ENCODE measurements around the gene BRINP3. TPM values are rescaled to one million over a fixed set of nuclear protein-coding genes. Genes with fewer than 3 reads are reported as not detected.

The BRINP3 gene
- total RNA-seq, 2 donors from 2014 or later = 3.0 to 17.0 TPM

DNA sequence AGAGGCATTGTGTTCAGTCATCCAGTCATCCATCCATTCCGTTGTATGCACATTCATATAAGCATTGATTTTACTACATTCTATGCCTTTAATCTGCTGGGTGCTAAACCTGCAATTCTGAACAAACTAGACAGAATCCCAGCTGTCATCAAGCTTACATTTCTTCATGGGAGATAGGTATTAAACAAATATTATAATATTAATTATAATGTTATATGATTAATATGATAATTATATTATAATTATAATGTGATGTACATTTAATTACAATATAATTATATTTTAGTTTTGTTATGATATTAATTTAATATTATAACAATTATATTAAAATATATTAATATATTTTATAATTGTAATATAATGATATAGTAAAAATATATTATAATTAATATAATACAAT lies 112.4 kb downstream of the BRINP3 start:
- WGBS = 95% methylated on average over 1 of the region's 1 CpG
- intact Hi-C loops (cut with DNase I) = no loop called here
- Histone ChIP-seq H3K4me1 (replicated peaks) (no peaks in the 10 kb centered on the region), H3K36me3 (no peaks in the 10 kb centered on the region), H3K4me3 (no peak overlapping the region), H3K27ac (no peak overlapping the region), H3K9me3 (no peaks in the 10 kb centered on the region), H3K27me3 (replicated peaks; ENCODE audit: insufficient read depth) (no peaks in the 10 kb centered on the region)
- no peak for DNase-seq (ENCODE audit: low spot score)
- TF ChIP-seq POLR2A (IDR thresholded peaks at IDR 0.05) = no peak
- TF ChIP-seq, protein P1, sequence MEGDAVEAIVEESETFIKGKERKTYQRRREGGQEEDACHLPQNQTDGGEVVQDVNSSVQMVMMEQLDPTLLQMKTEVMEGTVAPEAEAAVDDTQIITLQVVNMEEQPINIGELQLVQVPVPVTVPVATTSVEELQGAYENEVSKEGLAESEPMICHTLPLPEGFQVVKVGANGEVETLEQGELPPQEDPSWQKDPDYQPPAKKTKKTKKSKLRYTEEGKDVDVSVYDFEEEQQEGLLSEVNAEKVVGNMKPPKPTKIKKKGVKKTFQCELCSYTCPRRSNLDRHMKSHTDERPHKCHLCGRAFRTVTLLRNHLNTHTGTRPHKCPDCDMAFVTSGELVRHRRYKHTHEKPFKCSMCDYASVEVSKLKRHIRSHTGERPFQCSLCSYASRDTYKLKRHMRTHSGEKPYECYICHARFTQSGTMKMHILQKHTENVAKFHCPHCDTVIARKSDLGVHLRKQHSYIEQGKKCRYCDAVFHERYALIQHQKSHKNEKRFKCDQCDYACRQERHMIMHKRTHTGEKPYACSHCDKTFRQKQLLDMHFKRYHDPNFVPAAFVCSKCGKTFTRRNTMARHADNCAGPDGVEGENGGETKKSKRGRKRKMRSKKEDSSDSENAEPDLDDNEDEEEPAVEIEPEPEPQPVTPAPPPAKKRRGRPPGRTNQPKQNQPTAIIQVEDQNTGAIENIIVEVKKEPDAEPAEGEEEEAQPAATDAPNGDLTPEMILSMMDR (IDR thresholded peaks at IDR 0.05) = no peak
- no peak for TF ChIP-seq POLR2AphosphoS5 (IDR thresholded peaks at IDR 0.05)

DNA sequence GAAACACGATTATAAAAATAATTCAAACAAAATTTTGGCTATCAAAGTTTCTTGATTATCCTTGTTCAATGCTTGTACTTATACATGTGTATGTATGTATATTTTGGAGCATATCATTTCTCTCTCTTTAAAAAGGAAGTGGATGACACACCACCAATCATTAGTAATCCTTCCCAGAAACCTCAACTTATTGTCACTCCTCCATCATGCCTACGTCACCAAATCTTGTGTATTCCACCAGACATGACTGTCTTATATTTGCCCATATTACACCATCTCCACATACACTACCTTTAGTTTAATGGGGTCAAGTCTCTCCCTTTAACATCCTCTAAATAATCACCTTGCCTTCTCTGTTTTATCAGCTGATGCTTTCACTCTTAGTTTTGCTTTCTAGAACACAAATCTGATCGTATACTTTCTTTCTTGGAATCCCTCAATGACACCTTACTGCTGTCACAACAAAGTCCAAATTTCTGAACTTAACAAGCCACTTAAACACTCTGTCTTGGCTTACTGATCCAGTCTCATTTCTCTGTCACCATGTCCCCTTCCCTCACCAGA lies 124.0 kb downstream of the BRINP3 start:
- Histone ChIP-seq H3K27me3 (replicated peaks; ENCODE audit: insufficient read depth) (no peaks in the 10 kb centered on the region), H3K4me1 (replicated peaks) (no peaks in the 10 kb centered on the region)
- no peak for DNase-seq (ENCODE audit: low spot score)

DNA sequence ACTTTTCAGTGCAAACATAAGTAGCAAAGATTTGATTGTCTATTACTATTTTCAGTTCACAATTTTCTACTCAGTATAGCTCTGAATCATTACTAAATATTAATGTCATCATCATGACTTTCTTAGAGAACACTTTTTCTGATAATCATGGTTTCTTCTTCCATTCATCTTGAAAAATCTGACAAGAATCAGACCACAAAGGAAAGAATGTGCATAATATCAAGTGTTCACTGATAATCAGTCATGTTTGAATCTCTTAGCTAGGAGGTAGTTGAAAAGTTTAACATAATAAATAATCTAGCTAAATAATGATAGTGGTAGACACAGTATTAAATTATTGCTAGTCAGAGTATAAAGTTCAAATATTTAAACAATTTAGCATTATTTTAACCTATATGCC lies 133.2 kb downstream of the BRINP3 start:
- no peaks in the 10 kb centered on the region for H3K36me3 ChIP-seq
- intact Hi-C loops (cut with DNase I) = no loop called here

More for the DNA sequence above, 124.0 kb downstream of the BRINP3 start:
- 70% methylated on average over 3 of the region's 3 CpGs for WGBS
- Histone ChIP-seq H3K9me3 (no peaks in the 10 kb centered on the region), H3K4me3 (no peak overlapping the region), H3K36me3 (no peaks in the 10 kb centered on the region), H3K27ac (no peak overlapping the region)
- intact Hi-C loops (cut with DNase I) = no loop called here
- TF ChIP-seq, protein P1 (IDR thresholded peaks at IDR 0.05) = no peak
- no peak for TF ChIP-seq POLR2A (IDR thresholded peaks at IDR 0.05)
- TF ChIP-seq POLR2AphosphoS5 (IDR thresholded peaks at IDR 0.05) = no peak

DNA sequence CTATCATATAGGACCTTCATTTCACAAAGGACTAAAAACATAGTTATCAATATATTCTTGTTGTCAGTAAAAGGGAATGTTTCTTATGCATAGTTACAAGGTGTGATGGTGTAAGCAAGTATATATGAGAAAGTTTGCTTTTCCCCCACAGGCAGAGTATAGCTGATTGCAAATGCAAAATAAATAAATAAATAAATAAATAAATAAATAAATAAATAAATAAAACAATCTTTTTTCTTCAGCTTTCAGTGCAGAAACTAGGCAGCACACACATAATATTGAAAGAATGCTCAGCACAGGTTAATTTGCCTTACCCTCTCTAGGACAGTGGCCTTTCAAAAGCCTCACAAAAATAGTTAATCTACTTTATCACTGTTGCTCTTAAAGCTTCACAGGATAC lies 138.8 kb downstream of the BRINP3 start:
- TF ChIP-seq POLR2AphosphoS5 (IDR thresholded peaks at IDR 0.05) = no peak
- TF ChIP-seq POLR2A (IDR thresholded peaks at IDR 0.05) = no peak
- TF ChIP-seq, protein P1 (IDR thresholded peaks at IDR 0.05) = no peak
- no peak overlapping the region for H3K27ac ChIP-seq
- no peak for DNase-seq (ENCODE audit: low spot score)
- no peaks in the 10 kb centered on the region for H3K4me1 ChIP-seq (replicated peaks)
- no peak overlapping the region for H3K4me3 ChIP-seq
- intact Hi-C loops (cut with DNase I) = no loop called here
- no peaks in the 10 kb centered on the region for H3K27me3 ChIP-seq (replicated peaks; ENCODE audit: insufficient read depth)
- H3K9me3 ChIP-seq = no peaks in the 10 kb centered on the region
- H3K36me3 ChIP-seq = no peaks in the 10 kb centered on the region

More for the DNA sequence above, 133.2 kb downstream of the BRINP3 start:
- H3K4me1 ChIP-seq (replicated peaks) = no peaks in the 10 kb centered on the region
- H3K27ac ChIP-seq = no peak overlapping the region
- no peak for TF ChIP-seq POLR2A (IDR thresholded peaks at IDR 0.05)
- TF ChIP-seq, protein P1 (IDR thresholded peaks at IDR 0.05) = no peak
- TF ChIP-seq POLR2AphosphoS5 (IDR thresholded peaks at IDR 0.05) = no peak
- DNase-seq (ENCODE audit: low spot score) = no peak
- H3K9me3 ChIP-seq = no peaks in the 10 kb centered on the region
- no peak overlapping the region for H3K4me3 ChIP-seq
- H3K27me3 ChIP-seq (replicated peaks; ENCODE audit: insufficient read depth) = no peaks in the 10 kb centered on the region

DNA sequence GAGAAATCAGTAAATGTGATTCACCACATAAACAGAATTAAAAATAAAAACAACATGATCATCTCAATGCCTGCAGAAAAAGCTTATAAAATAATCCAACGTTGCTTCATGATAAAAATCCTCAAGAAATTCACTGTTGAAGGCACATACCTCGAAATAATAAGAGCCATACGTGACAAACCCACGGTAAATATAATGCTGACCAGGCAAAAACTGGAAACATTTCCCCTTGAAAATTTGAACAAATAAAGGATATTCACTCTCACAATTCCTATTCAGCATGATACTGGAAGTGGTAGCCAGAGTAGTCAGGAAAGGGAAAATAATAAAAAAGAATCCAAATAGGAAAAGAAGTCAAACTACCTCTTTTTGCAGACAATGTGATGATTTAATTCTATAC lies 148.8 kb downstream of the BRINP3 start:
- no peak for TF ChIP-seq POLR2AphosphoS5 (IDR thresholded peaks at IDR 0.05)
- TF ChIP-seq, protein P1 (IDR thresholded peaks at IDR 0.05) = no peak
- no peak for TF ChIP-seq POLR2A (IDR thresholded peaks at IDR 0.05)
- Histone ChIP-seq H3K27me3 (replicated peaks; ENCODE audit: insufficient read depth) (no peaks in the 10 kb centered on the region), H3K27ac (no peak overlapping the region), H3K36me3 (no peaks in the 10 kb centered on the region), H3K4me3 (no peak overlapping the region), H3K4me1 (replicated peaks) (no peaks in the 10 kb centered on the region), H3K9me3 (no peaks in the 10 kb centered on the region)
- 81% methylated on average over 4 of the region's 4 CpGs for WGBS
- DNase-seq (ENCODE audit: low spot score) = no peak
- intact Hi-C loops (cut with DNase I) = no loop called here
